ENCODE measurements around the gene NDST4. TPM values are rescaled to one million over a fixed set of nuclear protein-coding genes. Genes with fewer than 3 reads are reported as not detected.

The NDST4 gene
- total RNA-seq, 1 experiment from 2014 or later, result 0.13 TPM

GRCh38 chr4:114945616-114946015, 167.8 kb downstream of the NDST4 start:
- BruUV-seq (replicated peaks), result no TSS peak
- no peaks in the 10 kb centered on the region for H3K36me3 ChIP-seq (ENCODE audit: control insufficient read depth, insufficient read depth, low read length)
- ATAC-seq, result no peak
- H3K27ac ChIP-seq (ENCODE audit: low read length), result no peak overlapping the region
- DNase-seq (ENCODE audit: low read depth, low spot score), result no peak
- ChIA-PET CTCF (no interaction called here), POLR2A (no interaction called here)
- no peaks in the 10 kb centered on the region for H3K4me1 ChIP-seq (ENCODE audit: control insufficient read depth, insufficient read depth, low read length)
- in situ Hi-C loops (cut with HindIII; ENCODE audit: low pct_unique_long_range_greater_than_20kb, low sequenced_read_pairs) (no loop called here), intact Hi-C loops (cut with micrococcal nuclease; ENCODE audit: unreplicated experiment) (no loop called here)
- no peaks in the 10 kb centered on the region for H3K27me3 ChIP-seq (ENCODE audit: control insufficient read depth, insufficient read depth, low read length)
- H3K9me3 ChIP-seq (ENCODE audit: control insufficient read depth, insufficient read depth, low read depth, low read length), result no peaks in the 10 kb centered on the region
- TF ChIP-seq CTCF (IDR thresholded peaks at IDR 0.05) (no peak), TCF7L2 (IDR thresholded peaks at IDR 0.05; ENCODE audit: low read depth, low read length) (no peak), POLR2AphosphoS5 (IDR thresholded peaks at IDR 0.05; ENCODE audit: low read depth, low read length) (no peak)
- no peak overlapping the region for H3K4me3 ChIP-seq (ENCODE audit: low read depth in 2 of 2, low read length in 2 of 2)

DNA sequence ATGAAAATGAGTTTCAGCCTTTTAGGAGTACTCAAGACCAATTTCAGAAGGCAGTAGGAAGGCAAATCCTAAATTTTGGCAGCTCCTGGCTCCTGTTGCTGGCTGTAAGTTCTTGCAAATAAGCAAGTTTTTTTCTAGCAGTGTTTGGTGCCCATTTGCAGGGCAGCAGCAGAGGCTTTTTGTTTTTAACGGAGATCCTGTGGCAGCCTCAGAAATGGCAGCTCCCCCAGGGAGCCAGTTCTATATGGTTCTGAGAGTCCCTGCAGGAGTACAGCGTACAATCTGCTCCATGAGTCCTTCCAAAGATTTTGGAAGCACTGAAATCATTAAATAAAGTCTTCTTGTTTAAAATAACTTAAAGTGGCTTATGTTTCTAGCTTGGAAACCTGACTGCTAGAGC, 171.9 kb downstream of the NDST4 start:
- Histone ChIP-seq H3K4me1 (ENCODE audit: control insufficient read depth, insufficient read depth, low read length) (no peaks in the 10 kb centered on the region), H3K27ac (ENCODE audit: low read length) (no peak overlapping the region), H3K36me3 (ENCODE audit: control insufficient read depth, insufficient read depth, low read length) (no peaks in the 10 kb centered on the region), H3K4me3 (ENCODE audit: low read depth in 2 of 2, low read length in 2 of 2) (no peak overlapping the region), H3K9me3 (ENCODE audit: control insufficient read depth, insufficient read depth, low read depth, low read length) (no peaks in the 10 kb centered on the region), H3K27me3 (ENCODE audit: control insufficient read depth, insufficient read depth, low read length) (no peaks in the 10 kb centered on the region)
- DNase-seq (ENCODE audit: low read depth, low spot score) (no peak), ATAC-seq (no peak)
- CTCF ChIA-PET, result no interaction called here
- POLR2A ChIA-PET, result no interaction called here
- BruUV-seq (replicated peaks), result no TSS peak
- in situ Hi-C loops (cut with HindIII; ENCODE audit: low pct_unique_long_range_greater_than_20kb, low sequenced_read_pairs), result no loop called here
- TF ChIP-seq POLR2AphosphoS5 (IDR thresholded peaks at IDR 0.05; ENCODE audit: low read depth, low read length) (no peak), TCF7L2 (IDR thresholded peaks at IDR 0.05; ENCODE audit: low read depth, low read length) (no peak), SIN3A (IDR thresholded peaks at IDR 0.05; ENCODE audit: borderline replicate concordance, insufficient read depth, low read depth, low read length) (no peak), CTCF (IDR thresholded peaks at IDR 0.05) (no peak)
- TF ChIP-seq, protein P1, sequence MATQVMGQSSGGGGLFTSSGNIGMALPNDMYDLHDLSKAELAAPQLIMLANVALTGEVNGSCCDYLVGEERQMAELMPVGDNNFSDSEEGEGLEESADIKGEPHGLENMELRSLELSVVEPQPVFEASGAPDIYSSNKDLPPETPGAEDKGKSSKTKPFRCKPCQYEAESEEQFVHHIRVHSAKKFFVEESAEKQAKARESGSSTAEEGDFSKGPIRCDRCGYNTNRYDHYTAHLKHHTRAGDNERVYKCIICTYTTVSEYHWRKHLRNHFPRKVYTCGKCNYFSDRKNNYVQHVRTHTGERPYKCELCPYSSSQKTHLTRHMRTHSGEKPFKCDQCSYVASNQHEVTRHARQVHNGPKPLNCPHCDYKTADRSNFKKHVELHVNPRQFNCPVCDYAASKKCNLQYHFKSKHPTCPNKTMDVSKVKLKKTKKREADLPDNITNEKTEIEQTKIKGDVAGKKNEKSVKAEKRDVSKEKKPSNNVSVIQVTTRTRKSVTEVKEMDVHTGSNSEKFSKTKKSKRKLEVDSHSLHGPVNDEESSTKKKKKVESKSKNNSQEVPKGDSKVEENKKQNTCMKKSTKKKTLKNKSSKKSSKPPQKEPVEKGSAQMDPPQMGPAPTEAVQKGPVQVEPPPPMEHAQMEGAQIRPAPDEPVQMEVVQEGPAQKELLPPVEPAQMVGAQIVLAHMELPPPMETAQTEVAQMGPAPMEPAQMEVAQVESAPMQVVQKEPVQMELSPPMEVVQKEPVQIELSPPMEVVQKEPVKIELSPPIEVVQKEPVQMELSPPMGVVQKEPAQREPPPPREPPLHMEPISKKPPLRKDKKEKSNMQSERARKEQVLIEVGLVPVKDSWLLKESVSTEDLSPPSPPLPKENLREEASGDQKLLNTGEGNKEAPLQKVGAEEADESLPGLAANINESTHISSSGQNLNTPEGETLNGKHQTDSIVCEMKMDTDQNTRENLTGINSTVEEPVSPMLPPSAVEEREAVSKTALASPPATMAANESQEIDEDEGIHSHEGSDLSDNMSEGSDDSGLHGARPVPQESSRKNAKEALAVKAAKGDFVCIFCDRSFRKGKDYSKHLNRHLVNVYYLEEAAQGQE (IDR thresholded peaks at IDR 0.05; ENCODE audit: insufficient read depth in 1 of 2, low read depth in 2 of 2, low read length in 1 of 2), result no peak
- intact Hi-C loops (cut with micrococcal nuclease; ENCODE audit: unreplicated experiment), result no loop called here

DNA sequence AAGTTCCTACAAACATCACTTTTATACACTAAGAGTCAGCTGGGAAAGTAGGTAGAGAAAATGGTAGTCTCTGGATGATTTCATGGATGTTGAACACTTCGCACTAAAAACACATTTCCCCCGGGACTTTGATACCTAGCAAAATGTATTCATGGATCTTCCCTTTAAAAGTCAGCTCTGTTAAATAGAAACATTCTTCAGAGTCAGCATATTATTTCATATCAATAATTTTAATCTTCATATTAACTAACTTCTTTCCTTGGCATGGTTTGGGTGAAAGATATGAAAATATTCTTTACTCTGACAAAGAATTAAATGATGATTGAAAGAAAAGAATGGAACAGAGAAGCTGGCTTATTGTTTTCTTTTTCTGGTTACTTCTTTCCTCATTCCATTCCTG, 185.5 kb downstream of the NDST4 start:
- intact Hi-C loops (cut with micrococcal nuclease; ENCODE audit: unreplicated experiment) (no loop called here), in situ Hi-C loops (cut with HindIII; ENCODE audit: low pct_unique_long_range_greater_than_20kb, low sequenced_read_pairs) (no loop called here)
- no peak for DNase-seq (ENCODE audit: low read depth, low spot score)
- no peaks in the 10 kb centered on the region for H3K27me3 ChIP-seq (ENCODE audit: control insufficient read depth, insufficient read depth, low read length)
- no peaks in the 10 kb centered on the region for H3K4me1 ChIP-seq (ENCODE audit: control insufficient read depth, insufficient read depth, low read length)
- H3K36me3 ChIP-seq (ENCODE audit: control insufficient read depth, insufficient read depth, low read length), result no peaks in the 10 kb centered on the region
- POLR2A ChIA-PET, result no interaction called here
- TF ChIP-seq CTCF (IDR thresholded peaks at IDR 0.05) (no peak), TCF7L2 (IDR thresholded peaks at IDR 0.05; ENCODE audit: low read depth, low read length) (no peak), POLR2AphosphoS5 (IDR thresholded peaks at IDR 0.05; ENCODE audit: low read depth, low read length) (no peak), SIN3A (IDR thresholded peaks at IDR 0.05; ENCODE audit: borderline replicate concordance, insufficient read depth, low read depth, low read length) (no peak)
- TF ChIP-seq, protein P1 (IDR thresholded peaks at IDR 0.05; ENCODE audit: insufficient read depth in 1 of 2, low read depth in 2 of 2, low read length in 1 of 2), result no peak
- CTCF ChIA-PET, result no interaction called here
- ATAC-seq, result no peak
- H3K27ac ChIP-seq (ENCODE audit: low read length), result no peak overlapping the region
- no TSS peak for BruUV-seq (replicated peaks)
- H3K4me3 ChIP-seq (ENCODE audit: low read depth in 2 of 2, low read length in 2 of 2), result no peak overlapping the region
- no peaks in the 10 kb centered on the region for H3K9me3 ChIP-seq (ENCODE audit: control insufficient read depth, insufficient read depth, low read depth, low read length)
